Tibial artery (tissue), 4 donors: ENCODE measurements around the gene NSUN4.
"Not testable (repeated sequence)": the region's sequence is repeated elsewhere in the genome, so short reads cannot be mapped to it uniquely, and the experiment has no call there.

Experiments
- DNase-seq, 2 donors: peaks; one replicate each; pipeline ENCODE4 v3.0.0-alpha.2; 2019
- H3K27ac ChIP-seq, 2 donors: fragments of 200-600 bp; sonication (generic) in 1 of 2; 1 replicate in 1 of 2; 2 replicates in 1 of 2; pipeline ENCODE4 v1.5.1; 2018 to 2019; ENCODE audit warnings: mild to moderate bottlenecking in 1 of 2
- H3K27me3 ChIP-seq, 2 donors: fragments of 200-600 bp; sonication (generic) in 1 of 2; one replicate each; pipeline versions ENCODE4 v1.5.1 to v1.6.0; 2016 to 2019
- H3K36me3 ChIP-seq, 3 donors: fragments of 200-600 bp; sonication (generic) in 2 of 3; one replicate each; pipeline ENCODE4 v1.5.1; 2016 to 2019; ENCODE audit warnings: mild to moderate bottlenecking in 2 of 3
- H3K4me1 ChIP-seq, 4 donors: fragments of 200-600 bp; sonication (generic) in 2 of 4; 1 replicate in 3 of 4; 2 replicates in 1 of 4; pipeline ENCODE4 v1.5.1; 2016 to 2019
- H3K4me3 ChIP-seq, 2 donors: fragments of 200-600 bp; sonication (generic) in 1 of 2; 1 replicate in 1 of 2; 2 replicates in 1 of 2; pipeline ENCODE4 v1.5.1; 2018 to 2019; ENCODE audit warnings: mild to moderate bottlenecking in 2 of 2
- H3K9me3 ChIP-seq, 3 donors: fragments of 200-600 bp; sonication (generic) in 1 of 3; one replicate each; pipeline ENCODE4 v1.5.1; 2016 to 2019
- CTCF ChIP-seq, 2 experiments: fragments of 200-600 bp in 1 of 2; fragments of 450-650 bp in 1 of 2; IDR thresholded peaks; one replicate each; pipeline ENCODE4 v1.5.1; 2017 to 2019; ENCODE audit warnings: antibody characterized with exemption in 2 of 2, mild to moderate bottlenecking in 1 of 2, moderate library complexity in 1 of 2
- intact Hi-C: fragments of 100-400 bp; cut with DNase I; formaldehyde crosslinking; loops from one replicate; pipeline ENCODE4 v1.15.0; 2023; ENCODE audit warnings: low total_unique reads

The NSUN4 gene

DNA sequence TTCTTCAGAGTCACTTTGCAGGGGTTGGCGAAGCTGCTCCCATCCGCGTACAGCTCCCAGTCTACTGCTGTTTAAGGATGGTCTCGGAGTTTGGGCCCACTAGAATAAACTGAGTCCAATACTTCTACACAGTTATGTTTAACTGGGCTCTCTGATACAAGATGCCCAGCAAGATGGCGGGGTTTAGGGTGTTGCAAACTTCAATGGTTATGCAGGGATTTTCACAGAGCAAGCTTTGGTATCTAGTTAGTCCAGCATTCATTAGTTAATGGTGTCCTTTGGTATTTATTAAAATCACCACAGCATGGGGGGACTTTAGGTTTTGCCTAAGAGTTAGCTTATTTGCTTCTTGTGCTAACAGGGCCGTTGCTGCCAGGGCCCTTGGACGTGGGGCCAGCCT is 12.4 kb upstream of the NSUN4 start:
- H3K27me3 ChIP-seq, H3K9me3 ChIP-seq, H3K27ac ChIP-seq, H3K36me3 ChIP-seq, H3K4me1 ChIP-seq, DNase-seq, H3K4me3 ChIP-seq, intact Hi-C loops: not testable (repeated sequence)

DNA sequence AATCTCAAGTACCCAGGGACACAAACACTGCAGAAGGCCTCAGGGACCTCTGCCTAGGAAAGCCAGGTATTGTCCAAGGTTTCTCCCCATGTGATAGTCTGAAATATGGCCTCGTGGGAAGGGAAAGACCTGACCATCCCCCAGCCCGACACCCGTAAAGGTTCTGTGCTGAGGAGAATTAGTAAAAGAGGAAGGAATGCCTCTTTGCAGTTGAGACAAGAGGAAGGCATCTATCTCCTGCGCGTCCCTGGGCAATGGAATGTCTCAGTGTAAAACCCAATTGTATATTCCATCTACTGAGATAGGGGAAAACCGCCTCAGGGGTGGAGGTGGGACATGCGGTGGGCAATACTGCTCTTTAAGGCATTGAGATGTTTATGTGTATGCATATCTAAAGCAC is 10.8 kb upstream of the NSUN4 start:
- H3K36me3 ChIP-seq, H3K4me3 ChIP-seq, H3K9me3 ChIP-seq, H3K27ac ChIP-seq, intact Hi-C loops, H3K27me3 ChIP-seq, H3K4me1 ChIP-seq, DNase-seq: not testable (repeated sequence)

DNA sequence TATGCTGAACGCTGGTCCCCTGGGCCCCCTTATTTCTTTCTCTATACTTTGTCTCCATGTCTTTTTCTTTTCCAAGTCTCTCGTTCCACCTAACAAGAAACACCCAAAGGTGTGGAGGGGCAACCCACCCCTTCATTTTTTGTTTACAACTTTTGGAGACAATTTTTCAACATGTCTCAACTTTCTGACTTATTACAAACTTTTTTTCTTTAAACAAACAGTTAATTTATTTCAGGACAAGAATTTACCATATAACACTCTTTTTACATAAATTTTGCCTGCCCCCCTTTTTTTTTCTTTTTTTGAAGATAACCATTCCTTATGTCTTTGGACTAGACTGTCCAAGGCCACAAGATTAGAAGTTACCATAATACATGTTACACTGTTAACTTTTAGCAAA is 10.2 kb upstream of the NSUN4 start:
- H3K27me3 ChIP-seq: not testable (repeated sequence)

GRCh38 chr1:46331786-46332540 is 8.6 kb upstream of the NSUN4 start:
- intact Hi-C loops, H3K27me3 ChIP-seq, H3K27ac ChIP-seq, H3K4me1 ChIP-seq, H3K36me3 ChIP-seq, DNase-seq, H3K9me3 ChIP-seq, H3K4me3 ChIP-seq: not testable (repeated sequence)

More for the DNA sequence above, 10.2 kb upstream of the NSUN4 start:
- intact Hi-C loops, H3K4me3 ChIP-seq, DNase-seq, H3K27ac ChIP-seq, H3K36me3 ChIP-seq, H3K4me1 ChIP-seq, H3K9me3 ChIP-seq: not testable (repeated sequence)

- no peak overlapping the region for H3K4me3 ChIP-seq
- H3K27me3 ChIP-seq: no peaks in the 10 kb centered on the region
- no peaks in the 10 kb centered on the region for H3K9me3 ChIP-seq
- no peak for DNase-seq
- no peaks in the 10 kb centered on the region for H3K36me3 ChIP-seq
- no peak for TF ChIP-seq CTCF (IDR thresholded peaks at IDR 0.05)
- no peaks in the 10 kb centered on the region for H3K4me1 ChIP-seq
- H3K27ac ChIP-seq: no peak overlapping the region
- intact Hi-C loops: no loop called here
These were observed 7.1 kb upstream of the NSUN4 start for GRCh38 chr1:46333300-46334029.

GRCh38 chr1:46334030-46334384 is 6.6 kb upstream of the NSUN4 start:
- no peaks in the 10 kb centered on the region for H3K36me3 ChIP-seq
- DNase-seq: no peak
- no peaks in the 10 kb centered on the region for H3K27me3 ChIP-seq
- intact Hi-C loops: no loop called here
- peaks cover 0 to 1% (median 0%) of the 10 kb centered on the region in 4 donors for H3K4me1 ChIP-seq
- H3K4me3 ChIP-seq: no peak overlapping the region
- H3K9me3 ChIP-seq: no peaks in the 10 kb centered on the region
- H3K27ac ChIP-seq: no peak overlapping the region
- no peak for TF ChIP-seq CTCF (IDR thresholded peaks at IDR 0.05)

DNA sequence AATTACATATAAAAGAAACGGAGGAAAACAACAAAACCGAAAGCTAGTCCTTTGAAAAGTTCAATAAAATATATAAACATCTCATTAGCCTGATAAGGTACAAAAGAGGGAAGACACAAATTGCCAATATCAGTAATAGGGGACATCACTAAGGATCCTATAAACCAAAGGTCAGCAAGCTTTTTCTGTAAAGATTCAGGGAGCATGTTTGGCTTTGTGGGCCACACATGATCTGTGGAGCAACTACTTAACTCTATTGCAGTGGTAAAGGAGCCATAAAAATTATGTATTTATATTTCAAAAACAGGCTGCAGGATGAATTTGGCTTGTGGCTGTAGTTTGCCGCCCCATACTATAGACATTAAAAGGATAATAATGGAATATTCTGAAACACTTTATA is 5.5 kb upstream of the NSUN4 start:
- no peaks in the 10 kb centered on the region for H3K36me3 ChIP-seq
- no peaks in the 10 kb centered on the region for H3K9me3 ChIP-seq
- H3K4me3 ChIP-seq: no peak overlapping the region
- no peak for TF ChIP-seq CTCF (IDR thresholded peaks at IDR 0.05)
- peaks cover 0 to 10% (median 6%) of the 10 kb centered on the region in 4 donors for H3K4me1 ChIP-seq
- no peak for DNase-seq
- intact Hi-C loops: no loop called here
- H3K27ac ChIP-seq: no peak overlapping the region
- H3K27me3 ChIP-seq: no peaks in the 10 kb centered on the region

DNA sequence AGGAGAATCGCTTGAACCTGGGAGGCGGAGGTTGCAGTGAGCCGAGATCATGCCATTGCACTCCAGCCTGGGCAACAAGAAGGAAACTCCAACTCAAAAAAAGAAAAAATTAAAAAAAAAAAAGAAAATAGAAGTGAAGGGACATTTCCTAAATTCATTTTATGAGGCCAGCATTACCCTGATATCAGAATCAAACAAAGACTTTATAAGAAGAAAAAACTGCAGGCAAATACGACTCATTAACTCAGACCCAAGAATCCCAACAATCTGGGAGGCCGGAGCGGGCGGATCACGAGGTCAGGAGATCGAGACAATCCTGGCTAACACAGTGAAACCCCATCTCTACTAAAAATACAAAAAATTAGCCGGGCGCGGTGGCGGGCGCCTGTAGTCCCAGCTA is 3.2 kb upstream of the NSUN4 start:
- H3K36me3 ChIP-seq, intact Hi-C loops, H3K9me3 ChIP-seq, H3K27me3 ChIP-seq, DNase-seq, H3K4me3 ChIP-seq, H3K27ac ChIP-seq: not testable (repeated sequence)
- peaks cover 0 to 24% (median 19%) of the 10 kb centered on the region in 4 donors for H3K4me1 ChIP-seq
